OCI-LY3 (cell line): ENCODE measurements around the gene IGSF3.

Experiments used
- H2AFZ ChIP-seq: fragments of 200-600, 300-600 bp; shearing (Covaris generic); 2 replicates; pipeline ENCODE4 v1.6.0; 2014; ENCODE audit warnings: antibody characterized with exemption, low read depth, low read length
- H3K27ac ChIP-seq: fragments of 200-600, 300-600 bp; sonication (generic); 2 replicates; pipeline ENCODE4 v1.5.1; 2014; ENCODE audit warnings: mild to moderate bottlenecking, low read length, moderate library complexity, mixed read lengths
- H3K27me3 ChIP-seq: fragments of 200-600, 300-600 bp; sonication (generic); 2 replicates; pipeline ENCODE4 v1.6.1; 2014; ENCODE audit warnings: low read depth, low read length, mixed read lengths
- H3K36me3 ChIP-seq: fragments of 200-600, 300-600 bp; sonication (generic); replicated peaks from 2 replicates; pipeline ENCODE3; 2014; ENCODE audit warnings: low read depth, low read length, mixed read lengths
- H3K4me1 ChIP-seq: fragments of 300-600, 200-600 bp; sonication (generic); 2 replicates; pipeline ENCODE4 v1.6.1; 2014; ENCODE audit warnings: low read length, mixed read lengths
- H3K4me2 ChIP-seq: fragments of 200-600, 300-600 bp; sonication (generic); 2 replicates; pipeline ENCODE4 v1.6.1; 2014; ENCODE audit warnings: low read length, mixed read lengths
- H3K4me3 ChIP-seq: fragments of 300-600, 200-600 bp; sonication (generic); 2 replicates; pipeline ENCODE4 v1.5.1; 2014; ENCODE audit warnings: antibody characterized with exemption, mild to moderate bottlenecking, low read length, moderate library complexity
- H3K79me2 ChIP-seq: fragments of 300-600, 200-600 bp; shearing (Covaris generic); 2 replicates; pipeline ENCODE4 v1.6.1; 2014; ENCODE audit warnings: mild to moderate bottlenecking, low read length, mixed read lengths
- H3K9ac ChIP-seq: fragments of 300-600, 200-600 bp; shearing (Covaris generic); 2 replicates; pipeline ENCODE4 v1.6.0; 2014; ENCODE audit warnings: mild to moderate bottlenecking, low read length, moderate library complexity
- H3K9me3 ChIP-seq: fragments of 200-600, 300-600 bp; shearing (Covaris generic); 2 replicates; pipeline ENCODE4 v1.6.1; 2014; ENCODE audit warnings: low read length, mixed read lengths; ENCODE audit not compliant: insufficient read depth
- H4K20me1 ChIP-seq: fragments of 200-600, 300-600 bp; sonication (generic); 2 replicates; pipeline ENCODE4 v1.6.1; 2016; ENCODE audit warnings: low read length, mixed read lengths; ENCODE audit not compliant: insufficient read depth
- CTCF ChIP-seq: fragments of 200-600, 300-600 bp; sonication (generic); IDR thresholded peaks from 2 replicates; pipeline ENCODE4 v1.5.1; 2014; ENCODE audit warnings: antibody characterized with exemption, low read length, low read depth
- EZH2phosphoT487 ChIP-seq: fragments of 200-600 bp; shearing (Covaris generic); IDR thresholded peaks from 2 replicates; pipeline ENCODE4 v1.6.1; 2018; ENCODE audit warnings: antibody characterized with exemption, mixed run types, low read depth

Gene IGSF3

GRCh38 chr1:116712510-116712909 lies 45.0 kb upstream of the IGSF3 start:
- Histone ChIP-seq H3K79me2 (no peaks in the 10 kb centered on the region), H3K36me3 (no peaks in the 10 kb centered on the region), H3K27me3 (no peaks in the 10 kb centered on the region), H3K27ac (no peak overlapping the region), H4K20me1 (no peaks in the 10 kb centered on the region), H3K9ac (no peak overlapping the region), H3K4me1 (peaks cover 12% of the 10 kb centered on the region), H3K4me3 (no peak overlapping the region), H3K4me2 (peak overlapping the region; percentile 48), H3K9me3 (no peaks in the 10 kb centered on the region), H2AFZ (no peak overlapping the region)
- TF ChIP-seq CTCF, result no peak
- TF ChIP-seq EZH2phosphoT487, result no peak

GRCh38 chr1:116711263-116711840 lies 43.8 kb upstream of the IGSF3 start:
- no peak overlapping the region for H3K9ac ChIP-seq
- no peak overlapping the region for H3K4me2 ChIP-seq
- H3K4me3 ChIP-seq, result no peak overlapping the region
- H3K27ac ChIP-seq, result no peak overlapping the region
- peaks cover 12% of the 10 kb centered on the region for H3K4me1 ChIP-seq
- no peaks in the 10 kb centered on the region for H4K20me1 ChIP-seq
- no peaks in the 10 kb centered on the region for H3K36me3 ChIP-seq
- TF ChIP-seq EZH2phosphoT487 (no peak), CTCF (no peak)
- H2AFZ ChIP-seq, result no peak overlapping the region
- no peaks in the 10 kb centered on the region for H3K9me3 ChIP-seq
- H3K27me3 ChIP-seq, result no peaks in the 10 kb centered on the region
- no peaks in the 10 kb centered on the region for H3K79me2 ChIP-seq

GRCh38 chr1:116710420-116711262 lies 43.1 kb upstream of the IGSF3 start:
- H3K79me2 ChIP-seq, result no peaks in the 10 kb centered on the region
- no peak overlapping the region for H3K9ac ChIP-seq
- H3K36me3 ChIP-seq, result no peaks in the 10 kb centered on the region
- no peak for TF ChIP-seq CTCF
- TF ChIP-seq EZH2phosphoT487, result no peak
- H3K27me3 ChIP-seq, result no peaks in the 10 kb centered on the region
- H3K9me3 ChIP-seq, result no peaks in the 10 kb centered on the region
- H4K20me1 ChIP-seq, result no peaks in the 10 kb centered on the region
- no peak overlapping the region for H2AFZ ChIP-seq
- H3K27ac ChIP-seq, result no peak overlapping the region
- no peak overlapping the region for H3K4me2 ChIP-seq
- no peak overlapping the region for H3K4me3 ChIP-seq
- peaks cover 12% of the 10 kb centered on the region for H3K4me1 ChIP-seq

- Histone ChIP-seq H3K4me1 (peaks cover 12% of the 10 kb centered on the region), H4K20me1 (no peaks in the 10 kb centered on the region), H3K9me3 (no peaks in the 10 kb centered on the region), H3K9ac (no peak overlapping the region), H3K36me3 (no peaks in the 10 kb centered on the region), H3K27me3 (no peaks in the 10 kb centered on the region), H3K27ac (no peak overlapping the region), H3K79me2 (no peaks in the 10 kb centered on the region), H3K4me2 (no peak overlapping the region), H2AFZ (no peak overlapping the region), H3K4me3 (no peak overlapping the region)
- TF ChIP-seq EZH2phosphoT487, result no peak
- TF ChIP-seq CTCF, result no peak
Observed at GRCh38 chr1:116709666-116710167, 42.2 kb upstream of the IGSF3 start.
